KMS-11 (cell line): ENCODE measurements around the gene AKNA.

ENCODE experiments used
- H2AFZ ChIP-seq: fragments of 200-600 bp; sonication (generic); 2 replicates; pipeline ENCODE4 v1.6.1; 2016; ENCODE audit warnings: antibody characterized with exemption, mixed run types, low read depth
- H3K27ac ChIP-seq: fragments of 200-600 bp; sonication (generic); 2 replicates; pipeline ENCODE4 v1.6.1; 2016; ENCODE audit warnings: mild to moderate bottlenecking, mixed run types
- H3K27me3 ChIP-seq: fragments of 200-600 bp; sonication (generic); 2 replicates; pipeline ENCODE4 v1.6.1; 2017; ENCODE audit warnings: mild to moderate bottlenecking, low read depth, mixed run types, moderate library complexity; ENCODE audit not compliant: insufficient read depth
- H3K36me3 ChIP-seq: fragments of 200-600 bp; sonication (generic); 2 replicates; pipeline ENCODE4 v1.6.1; 2017; ENCODE audit warnings: mild to moderate bottlenecking, mixed run types; ENCODE audit not compliant: insufficient read depth
- H3K4me1 ChIP-seq: fragments of 200-600 bp; sonication (generic); 2 replicates; pipeline ENCODE4 v1.6.1; 2016; ENCODE audit warnings: mild to moderate bottlenecking, low read depth, mixed run types; ENCODE audit not compliant: poor library complexity, severe bottlenecking
- H3K4me2 ChIP-seq: fragments of 200-600 bp; sonication (generic); 2 replicates; pipeline ENCODE4 v1.7.0; 2016; ENCODE audit warnings: mild to moderate bottlenecking, mixed run types
- H3K4me3 ChIP-seq: fragments of 200-600 bp; sonication (generic); IDR thresholded peaks from 2 replicates; pipeline ENCODE4 v1.6.1; 2017; ENCODE audit warnings: low read depth, low read length, mixed read lengths; ENCODE audit not compliant: insufficient read depth
- H3K79me2 ChIP-seq: fragments of 200-600 bp; sonication (generic); 2 replicates; pipeline ENCODE4 v1.6.1; 2016; ENCODE audit warnings: low read depth, mixed run types; ENCODE audit not compliant: insufficient read depth
- H3K9ac ChIP-seq: fragments of 200-600 bp; sonication (generic); 2 replicates; pipeline ENCODE4 v1.6.1; 2016; ENCODE audit warnings: mild to moderate bottlenecking, mixed run types
- H4K20me1 ChIP-seq: fragments of 200-600 bp; sonication (generic); 2 replicates; pipeline ENCODE4 v1.6.1; 2016; ENCODE audit warnings: mild to moderate bottlenecking, mixed run types; ENCODE audit not compliant: insufficient read depth
- TF ChIP-seq, protein P1 (sequence below): fragments of 200-600 bp; sonication (generic); conservative IDR thresholded peaks from 2 replicates; pipeline ENCODE4 v1.6.1; 2017; ENCODE audit warnings: low read depth, mild to moderate bottlenecking, antibody characterized with exemption, low read length, moderate library complexity, mixed read lengths

AKNA gene

DNA sequence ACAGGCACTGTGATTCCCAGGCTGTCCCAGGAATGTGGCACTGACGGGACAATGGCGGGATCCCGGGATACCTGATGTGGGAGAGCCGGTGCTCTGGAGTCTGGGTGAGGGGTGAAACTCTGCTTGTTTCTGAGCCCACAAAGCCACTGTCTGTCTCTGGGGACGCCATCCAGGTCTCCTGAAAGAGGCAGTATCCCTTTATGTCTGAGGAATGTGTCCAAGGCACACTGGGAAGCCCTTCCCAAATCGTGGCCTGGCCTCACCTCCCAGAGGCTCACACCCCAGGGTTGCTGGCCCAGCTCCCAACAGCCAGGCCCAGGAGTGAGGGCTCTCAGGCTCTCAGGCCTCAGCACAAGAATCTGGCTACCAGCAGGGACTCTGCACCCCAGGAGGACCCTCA lies 31.0 kb downstream of the AKNA start:
- TF ChIP-seq, protein P1, sequence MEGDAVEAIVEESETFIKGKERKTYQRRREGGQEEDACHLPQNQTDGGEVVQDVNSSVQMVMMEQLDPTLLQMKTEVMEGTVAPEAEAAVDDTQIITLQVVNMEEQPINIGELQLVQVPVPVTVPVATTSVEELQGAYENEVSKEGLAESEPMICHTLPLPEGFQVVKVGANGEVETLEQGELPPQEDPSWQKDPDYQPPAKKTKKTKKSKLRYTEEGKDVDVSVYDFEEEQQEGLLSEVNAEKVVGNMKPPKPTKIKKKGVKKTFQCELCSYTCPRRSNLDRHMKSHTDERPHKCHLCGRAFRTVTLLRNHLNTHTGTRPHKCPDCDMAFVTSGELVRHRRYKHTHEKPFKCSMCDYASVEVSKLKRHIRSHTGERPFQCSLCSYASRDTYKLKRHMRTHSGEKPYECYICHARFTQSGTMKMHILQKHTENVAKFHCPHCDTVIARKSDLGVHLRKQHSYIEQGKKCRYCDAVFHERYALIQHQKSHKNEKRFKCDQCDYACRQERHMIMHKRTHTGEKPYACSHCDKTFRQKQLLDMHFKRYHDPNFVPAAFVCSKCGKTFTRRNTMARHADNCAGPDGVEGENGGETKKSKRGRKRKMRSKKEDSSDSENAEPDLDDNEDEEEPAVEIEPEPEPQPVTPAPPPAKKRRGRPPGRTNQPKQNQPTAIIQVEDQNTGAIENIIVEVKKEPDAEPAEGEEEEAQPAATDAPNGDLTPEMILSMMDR = no peak
- H3K4me2 ChIP-seq = no peak overlapping the region
- no peak overlapping the region for H3K9ac ChIP-seq
- H3K27ac ChIP-seq = no peak overlapping the region
- H4K20me1 ChIP-seq = no peaks in the 10 kb centered on the region
- peaks cover 6% of the 10 kb centered on the region for H3K4me1 ChIP-seq
- H2AFZ ChIP-seq = no peak overlapping the region
- no peak overlapping the region for H3K4me3 ChIP-seq
- H3K36me3 ChIP-seq = peaks cover 20% of the 10 kb centered on the region
- H3K27me3 ChIP-seq = no peaks in the 10 kb centered on the region
- no peaks in the 10 kb centered on the region for H3K79me2 ChIP-seq

DNA sequence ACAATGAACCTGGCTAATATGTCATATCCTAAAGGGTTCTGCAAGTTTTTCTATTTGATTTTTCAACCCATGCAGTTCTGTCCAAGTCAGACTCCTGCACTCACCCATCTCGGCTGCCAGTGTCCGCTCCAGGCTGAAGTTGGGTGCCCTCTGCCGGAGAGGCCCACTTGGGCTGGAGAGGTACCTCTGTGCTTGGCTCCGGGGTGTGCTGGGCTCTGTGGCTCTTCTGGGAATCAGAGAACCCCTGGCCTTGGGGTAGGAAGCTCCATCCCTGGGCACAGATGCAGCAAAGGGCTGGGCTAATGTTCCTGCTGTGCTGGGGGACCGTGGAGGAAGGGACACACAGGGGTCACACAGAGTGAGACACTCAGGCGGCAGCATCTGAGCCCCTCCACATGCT lies 32.0 kb downstream of the AKNA start:
- Histone ChIP-seq H4K20me1 (no peaks in the 10 kb centered on the region), H3K4me2 (no peak overlapping the region), H3K9ac (no peak overlapping the region), H3K27me3 (no peaks in the 10 kb centered on the region), H3K4me3 (no peak overlapping the region), H3K4me1 (peaks cover 16% of the 10 kb centered on the region), H2AFZ (no peak overlapping the region), H3K27ac (no peak overlapping the region), H3K36me3 (peaks cover 13% of the 10 kb centered on the region), H3K79me2 (no peaks in the 10 kb centered on the region)
- TF ChIP-seq, protein P1 = no peak

DNA sequence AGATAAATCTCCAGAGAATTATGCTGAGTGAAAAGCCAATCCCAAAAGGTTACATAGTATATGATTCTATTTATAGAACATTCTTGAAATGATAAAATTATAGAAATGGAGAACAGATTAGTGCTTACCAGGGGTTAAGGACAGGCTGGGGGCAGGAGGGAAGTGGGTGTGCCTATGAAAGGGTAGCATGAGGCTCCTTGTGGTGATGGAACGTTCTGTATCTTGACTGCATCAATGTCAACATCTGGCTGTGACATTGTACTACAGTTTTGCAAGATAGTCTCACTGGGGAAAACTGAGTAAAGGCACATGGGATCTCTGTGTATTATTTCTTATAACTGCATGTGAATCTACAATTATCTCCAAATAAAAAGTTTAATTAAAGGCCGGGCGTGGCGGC lies 35.9 kb downstream of the AKNA start:
- Histone ChIP-seq H3K27ac (no peak overlapping the region), H3K4me3 (no peak overlapping the region), H3K36me3 (peaks cover 11% of the 10 kb centered on the region; the same call in 1 of the 2 replicates), H3K9ac (no peak overlapping the region), H3K79me2 (no peaks in the 10 kb centered on the region), H2AFZ (no peak overlapping the region), H4K20me1 (no peaks in the 10 kb centered on the region), H3K4me2 (no peak overlapping the region), H3K4me1 (peaks cover 44% of the 10 kb centered on the region), H3K27me3 (no peaks in the 10 kb centered on the region)
- TF ChIP-seq, protein P1 = no peak

DNA sequence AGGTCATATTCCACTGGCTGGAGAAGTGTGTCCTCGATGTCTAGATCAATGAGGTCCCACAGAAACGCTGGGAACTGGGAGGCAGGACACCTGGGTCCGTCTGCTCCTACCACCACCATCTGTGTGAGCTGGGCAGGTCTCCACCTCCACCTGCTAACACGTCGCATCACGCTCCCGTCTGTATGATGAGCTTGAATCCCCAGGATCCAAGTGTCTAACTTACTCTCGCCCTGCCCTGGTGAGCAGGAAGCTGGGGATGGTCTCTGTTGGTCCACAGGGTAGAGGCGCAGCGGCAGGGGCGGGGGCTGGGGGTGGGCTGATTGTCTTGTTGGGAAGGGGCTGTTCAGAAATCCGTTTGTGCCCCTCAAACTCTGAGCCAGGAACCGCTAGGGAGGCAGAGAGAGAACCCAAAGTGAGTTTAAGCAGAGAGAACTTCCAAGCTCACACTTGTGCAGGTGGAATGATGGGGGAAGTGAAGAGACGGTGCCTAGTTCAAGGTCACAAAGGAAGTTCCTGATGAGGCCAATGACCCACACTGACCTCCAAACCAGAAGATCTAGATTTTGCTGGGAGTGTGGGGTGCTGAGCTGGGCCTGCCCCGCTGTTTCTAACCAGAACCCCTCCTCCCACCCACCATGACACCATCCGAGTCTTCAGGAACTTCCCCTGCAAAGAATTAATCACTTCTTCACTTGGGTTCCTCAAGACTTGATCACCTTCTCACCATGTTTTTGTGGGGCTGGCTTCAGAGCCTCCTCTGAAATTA lies 37.0 kb downstream of the AKNA start:
- no peak overlapping the region for H3K4me3 ChIP-seq
- H3K4me1 ChIP-seq = peaks cover 44% of the 10 kb centered on the region
- H3K27ac ChIP-seq = 0 out of 2 replicates have a peak overlapping the region, but pooled peaks have one; percentile 77
- no peak overlapping the region for H2AFZ ChIP-seq
- H3K79me2 ChIP-seq = no peaks in the 10 kb centered on the region
- no peaks in the 10 kb centered on the region for H4K20me1 ChIP-seq
- peaks cover 20% of the 10 kb centered on the region; the same call in 1 of the 2 replicates for H3K36me3 ChIP-seq
- TF ChIP-seq, protein P1 = no peak
- no peak overlapping the region; the same call in 1 of the 2 replicates for H3K4me2 ChIP-seq
- H3K27me3 ChIP-seq = no peaks in the 10 kb centered on the region
- no peak overlapping the region for H3K9ac ChIP-seq
